Measurements from ENCODE around the gene ZSWIM6. TPM values are rescaled to one million over a fixed set of nuclear protein-coding genes. Genes with fewer than 3 reads are reported as not detected.

Gene ZSWIM6
- total and polyA plus RNA-seq, 2 experiments from 2014 or later = 3.9 to 6.0 TPM

- TF ChIP-seq ZNF462 (CRISPR knock-in tag; IDR thresholded peaks at IDR 0.05) = no peak
Observed at GRCh38 chr5:61283471-61283870, 48.6 kb upstream of the ZSWIM6 start (continued).

- Mint-ChIP-seq H3K4me1 (peaks cover 4% of the 10 kb centered on the region; the same call in 2 of the 3 replicates), H3K9me3 (no peaks in the 10 kb centered on the region), H3K27ac (no peak overlapping the region), H3K4me3 (no peak overlapping the region), H3K27me3 (ENCODE audit: insufficient read depth, low read depth, poor library complexity) (no peaks in the 10 kb centered on the region), H3K36me3 (ENCODE audit: low read depth) (no peaks in the 10 kb centered on the region)
- Histone ChIP-seq H2AFZ (no peak overlapping the region), H3K4me1 (ENCODE audit: insufficient read depth) (no peaks in the 10 kb centered on the region), H3K27ac (ENCODE audit: low read depth) (no peak overlapping the region), H3F3A (replicated peaks; ENCODE audit: low read depth) (no peaks in the 10 kb centered on the region), H3K27me3 (ENCODE audit: insufficient read depth) (no peaks in the 10 kb centered on the region), H3K4me2 (no peak overlapping the region), H4K20me1 (replicated peaks; ENCODE audit: insufficient read depth) (no peaks in the 10 kb centered on the region), H3K79me2 (replicated peaks; ENCODE audit: insufficient read depth) (no peaks in the 10 kb centered on the region), H3K36me3 (ENCODE audit: insufficient read depth) (no peaks in the 10 kb centered on the region), H3K4me3 (no peak overlapping the region), H3K9me2 (ENCODE audit: insufficient read depth) (no peaks in the 10 kb centered on the region)
- no peak for ATAC-seq
- no peak for DNase-seq (ENCODE audit: low spot score)
- TF ChIP-seq POLR2AphosphoS5 (IDR thresholded peaks at IDR 0.05; ENCODE audit: low read depth) (no peak), NANOG (IDR thresholded peaks at IDR 0.05; ENCODE audit: borderline replicate concordance) (no peak), EZH2phosphoT487 (IDR thresholded peaks at IDR 0.05; ENCODE audit: unreplicated experiment) (no peak), CTCF (conservative IDR thresholded peaks at IDR 0.05; ENCODE audit: low read depth in 2 of 2) (no peak), REST (IDR thresholded peaks at IDR 0.05; ENCODE audit: unreplicated experiment) (no peak), ETS1 (IDR thresholded peaks at IDR 0.05) (no peak), ZNF114 (CRISPR knock-in tag; IDR thresholded peaks at IDR 0.05) (no peak), ZNF331 (CRISPR knock-in tag; IDR thresholded peaks at IDR 0.05; ENCODE audit: low read depth) (no peak), EZH2 (IDR thresholded peaks at IDR 0.05; ENCODE audit: low read depth, unreplicated experiment) (no peak), CREB1 (CRISPR knock-in tag; IDR thresholded peaks at IDR 0.05; ENCODE audit: low read depth) (no peak), JUNB (IDR thresholded peaks at IDR 0.05; ENCODE audit: unreplicated experiment) (no peak)
Observed at GRCh38 chr5:61285531-61285930, 46.5 kb upstream of the ZSWIM6 start.

All from GM23338 (cell line).